IPS-NIHi7 (cell line): ENCODE measurements around the gene OR10D3.
"Not testable (repeated sequence)": the region's sequence is repeated elsewhere in the genome, so short reads cannot be mapped to it uniquely, and the experiment has no call there.

Experiments used
- DNase-seq: peaks from one replicate; pipeline ENCODE4 v3.0.0; 2012; ENCODE audit warnings: mixed read lengths; ENCODE audit errors: extremely low spot score

The OR10D3 gene

GRCh38 chr11:124194293-124195188 is 11.4 kb downstream of the OR10D3 start:
- DNase-seq: no peak

- peak; percentile 68 for DNase-seq
These were observed 12.1 kb downstream of the OR10D3 start for GRCh38 chr11:124195189-124195734.

- DNase-seq: no peak
These were observed 14.9 kb downstream of the OR10D3 start for GRCh38 chr11:124197999-124198398.

- no peak for DNase-seq
These were observed 15.8 kb downstream of the OR10D3 start for GRCh38 chr11:124198897-124199296.

- DNase-seq: no peak
These were observed 16.6 kb downstream of the OR10D3 start for GRCh38 chr11:124199702-124200101.

GRCh38 chr11:124200671-124201070 is 17.5 kb downstream of the OR10D3 start:
- no peak for DNase-seq

- DNase-seq: no peak
These were observed 19.8 kb downstream of the OR10D3 start for GRCh38 chr11:124202951-124203350.

- DNase-seq: no peak
These were observed 20.9 kb downstream of the OR10D3 start for GRCh38 chr11:124204008-124204407.

- no peak for DNase-seq
These were observed 24.1 kb downstream of the OR10D3 start for GRCh38 chr11:124207102-124207792.

- DNase-seq: no peak
These were observed 26.7 kb downstream of the OR10D3 start for GRCh38 chr11:124209824-124210357.

- no peak for DNase-seq
These were observed 27.3 kb downstream of the OR10D3 start for GRCh38 chr11:124210421-124210820.

- no peak for DNase-seq
These were observed 28.2 kb downstream of the OR10D3 start for GRCh38 chr11:124211321-124211720.

GRCh38 chr11:124214027-124214426 is 30.9 kb downstream of the OR10D3 start:
- no peak for DNase-seq

GRCh38 chr11:124219126-124219525 is 36.0 kb downstream of the OR10D3 start:
- DNase-seq: no peak

GRCh38 chr11:124222407-124222806 is 39.3 kb downstream of the OR10D3 start:
- DNase-seq: no peak

GRCh38 chr11:124224618-124225423 is 41.7 kb downstream of the OR10D3 start:
- not testable (repeated sequence) for DNase-seq

- DNase-seq: no peak
These were observed 42.3 kb downstream of the OR10D3 start for GRCh38 chr11:124225471-124225870.

GRCh38 chr11:124233376-124233775 is 50.2 kb downstream of the OR10D3 start:
- no peak for DNase-seq
